ENCODE measurements around the gene SELENOI. TPM values are rescaled to one million over a fixed set of nuclear protein-coding genes. Genes with fewer than 3 reads are reported as not detected.

Gene SELENOI
- polyA plus RNA-seq, 1 donor (not counting 4 experiments of a cell fraction or from before 2014, with no cell fraction given): 38.1 TPM

- Histone ChIP-seq H3K9ac (ENCODE audit: control insufficient read depth, extremely low read depth, insufficient read depth, low read length) (no peak overlapping the region), H4K20me1 (ENCODE audit: control insufficient read depth, extremely low read depth, insufficient read depth, low read length) (no peaks in the 10 kb centered on the region), H3K27ac (ENCODE audit: control insufficient read depth, insufficient read depth, low read length) (no peak overlapping the region), H3K79me2 (ENCODE audit: control insufficient read depth, insufficient read depth, low read length) (no peaks in the 10 kb centered on the region), H3K27me3 (ENCODE audit: control insufficient read depth, extremely low read depth, insufficient read depth, low read length) (no peaks in the 10 kb centered on the region), H3K9me3 (ENCODE audit: control insufficient read depth, low read depth, low read length) (no peaks in the 10 kb centered on the region), H3K4me3 (ENCODE audit: control insufficient read depth in 2 of 3, extremely low read depth in 1 of 3, insufficient read depth in 2 of 3, low read depth in 1 of 3, low read length in 3 of 3) (no peak overlapping the region), H3K4me2 (ENCODE audit: control insufficient read depth, extremely low read depth, insufficient read depth, low read depth, low read length) (no peak overlapping the region), H3K4me1 (ENCODE audit: control insufficient read depth, extremely low read depth, insufficient read depth, low read length) (no peaks in the 10 kb centered on the region), H2AFZ (ENCODE audit: control insufficient read depth, low read length) (no peak overlapping the region), H3K9me1 (ENCODE audit: control insufficient read depth, extremely low read depth, insufficient read depth, low read length) (no peaks in the 10 kb centered on the region), H3K36me3 (ENCODE audit: control insufficient read depth in 2 of 2, extremely low read depth in 1 of 2, insufficient read depth in 2 of 2, low read length in 2 of 2) (peaks cover under 1 to 8% of the 10 kb centered on the region in 2 experiments)
- DNase-seq (ENCODE audit: low read depth, low spot score) (no peak), FAIRE-seq (no peak)
- no peak for TF ChIP-seq CTCF (optimal IDR thresholded peaks at IDR 0.05 in 1 of 3, IDR thresholded peaks at IDR 0.05 in 1 of 3, conservative IDR thresholded peaks at IDR 0.05 in 1 of 3; ENCODE audit: extremely low read depth in 1 of 3, insufficient read depth in 2 of 3, low read length in 3 of 3)
- TF ChIP-seq EZH2 (IDR thresholded peaks at IDR 0.05; ENCODE audit: low read length): no peak
- dilution Hi-C loops (cut with MboI; ENCODE audit: extremely low pct_ligation_motif_present, low sequenced_read_pairs): no loop called here
These were observed 38.7 kb downstream of the SELENOI start for GRCh38 chr2:26384597-26384996.

GRCh38 chr2:26387189-26387588, 41.2 kb downstream of the SELENOI start:
- no peak for FAIRE-seq
- Histone ChIP-seq H3K27ac (ENCODE audit: control insufficient read depth, insufficient read depth, low read length) (no peak overlapping the region), H3K9ac (ENCODE audit: control insufficient read depth, extremely low read depth, insufficient read depth, low read length) (no peak overlapping the region), H2AFZ (ENCODE audit: control insufficient read depth, low read length) (no peak overlapping the region), H3K4me1 (ENCODE audit: control insufficient read depth, extremely low read depth, insufficient read depth, low read length) (no peaks in the 10 kb centered on the region), H4K20me1 (ENCODE audit: control insufficient read depth, extremely low read depth, insufficient read depth, low read length) (no peaks in the 10 kb centered on the region), H3K79me2 (ENCODE audit: control insufficient read depth, insufficient read depth, low read length) (no peaks in the 10 kb centered on the region), H3K9me1 (ENCODE audit: control insufficient read depth, extremely low read depth, insufficient read depth, low read length) (no peaks in the 10 kb centered on the region), H3K27me3 (ENCODE audit: control insufficient read depth, extremely low read depth, insufficient read depth, low read length) (no peaks in the 10 kb centered on the region), H3K4me2 (ENCODE audit: control insufficient read depth, extremely low read depth, insufficient read depth, low read depth, low read length) (no peak overlapping the region), H3K9me3 (ENCODE audit: control insufficient read depth, low read depth, low read length) (no peaks in the 10 kb centered on the region), H3K4me3 (ENCODE audit: control insufficient read depth in 2 of 3, extremely low read depth in 1 of 3, insufficient read depth in 2 of 3, low read depth in 1 of 3, low read length in 3 of 3) (no peak overlapping the region), H3K36me3 (ENCODE audit: control insufficient read depth in 2 of 2, extremely low read depth in 1 of 2, insufficient read depth in 2 of 2, low read length in 2 of 2) (peaks cover 5 to 8% of the 10 kb centered on the region in 2 experiments)
- TF ChIP-seq CTCF (optimal IDR thresholded peaks at IDR 0.05 in 1 of 3, IDR thresholded peaks at IDR 0.05 in 1 of 3, conservative IDR thresholded peaks at IDR 0.05 in 1 of 3; ENCODE audit: extremely low read depth in 1 of 3, insufficient read depth in 2 of 3, low read length in 3 of 3): no peak
- TF ChIP-seq EZH2 (IDR thresholded peaks at IDR 0.05; ENCODE audit: low read length): no peak
- dilution Hi-C loops (cut with MboI; ENCODE audit: extremely low pct_ligation_motif_present, low sequenced_read_pairs): no loop called here
- DNase-seq (ENCODE audit: low read depth, low spot score): no peak

Measured in keratinocyte (primary cell).